HG03135 (cell line): ENCODE data around the gene UBE2D2.

ENCODE experiments used
- ATAC-seq: cut with Tn5 transposase; IDR thresholded peaks from one replicate; pipeline ENCODE4 v1.9.1; 2021; ENCODE audit warnings: mild to moderate bottlenecking, moderate library complexity; ENCODE audit not compliant: unreplicated experiment

UBE2D2 gene

GRCh38 chr5:139634541-139634940 lies 73.4 kb downstream of the UBE2D2 start:
- ATAC-seq, result no peak

GRCh38 chr5:139635191-139635590 lies 74.1 kb downstream of the UBE2D2 start:
- no peak for ATAC-seq

GRCh38 chr5:139635606-139636206 lies 74.6 kb downstream of the UBE2D2 start:
- ATAC-seq, result no peak

GRCh38 chr5:139636207-139636792 lies 75.2 kb downstream of the UBE2D2 start:
- ATAC-seq, result peak; percentile 69

- ATAC-seq, result peak; percentile 18
Observed at GRCh38 chr5:139636975-139637408, 75.9 kb downstream of the UBE2D2 start.

GRCh38 chr5:139637438-139638089 lies 76.4 kb downstream of the UBE2D2 start:
- no peak for ATAC-seq

GRCh38 chr5:139638090-139638735 lies 77.1 kb downstream of the UBE2D2 start:
- ATAC-seq, result no peak

- no peak for ATAC-seq
Observed at GRCh38 chr5:139638736-139639618, 77.8 kb downstream of the UBE2D2 start.

GRCh38 chr5:139639619-139640380 lies 78.7 kb downstream of the UBE2D2 start:
- ATAC-seq, result no peak

- no peak for ATAC-seq
Observed at GRCh38 chr5:139640421-139641115, 79.4 kb downstream of the UBE2D2 start.

- no peak for ATAC-seq
Observed at GRCh38 chr5:139641116-139642080, 80.3 kb downstream of the UBE2D2 start.

GRCh38 chr5:139642213-139642612 lies 81.1 kb downstream of the UBE2D2 start:
- no peak for ATAC-seq

GRCh38 chr5:139642891-139643871 lies 82.0 kb downstream of the UBE2D2 start:
- no peak for ATAC-seq

- no peak for ATAC-seq
Observed at GRCh38 chr5:139644001-139644456, 82.9 kb downstream of the UBE2D2 start.

GRCh38 chr5:139644646-139645429 lies 83.7 kb downstream of the UBE2D2 start:
- no peak for ATAC-seq

- ATAC-seq, result no peak
Observed at GRCh38 chr5:139645430-139645871, 84.3 kb downstream of the UBE2D2 start.
